Measurements from ENCODE around the gene PLA2G15.

The PLA2G15 gene, protein sequence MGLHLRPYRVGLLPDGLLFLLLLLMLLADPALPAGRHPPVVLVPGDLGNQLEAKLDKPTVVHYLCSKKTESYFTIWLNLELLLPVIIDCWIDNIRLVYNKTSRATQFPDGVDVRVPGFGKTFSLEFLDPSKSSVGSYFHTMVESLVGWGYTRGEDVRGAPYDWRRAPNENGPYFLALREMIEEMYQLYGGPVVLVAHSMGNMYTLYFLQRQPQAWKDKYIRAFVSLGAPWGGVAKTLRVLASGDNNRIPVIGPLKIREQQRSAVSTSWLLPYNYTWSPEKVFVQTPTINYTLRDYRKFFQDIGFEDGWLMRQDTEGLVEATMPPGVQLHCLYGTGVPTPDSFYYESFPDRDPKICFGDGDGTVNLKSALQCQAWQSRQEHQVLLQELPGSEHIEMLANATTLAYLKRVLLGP

GRCh38 chr16:68244903-68245853 lies at the start of gene PLA2G15:
PLA2G15 (plus strand) TSS chr16:68245373; CDS start chr16:68245427, 54 bp downstream.
- DNase-seq (ENCODE audit: low read depth), result peak; percentile 75

DNA sequence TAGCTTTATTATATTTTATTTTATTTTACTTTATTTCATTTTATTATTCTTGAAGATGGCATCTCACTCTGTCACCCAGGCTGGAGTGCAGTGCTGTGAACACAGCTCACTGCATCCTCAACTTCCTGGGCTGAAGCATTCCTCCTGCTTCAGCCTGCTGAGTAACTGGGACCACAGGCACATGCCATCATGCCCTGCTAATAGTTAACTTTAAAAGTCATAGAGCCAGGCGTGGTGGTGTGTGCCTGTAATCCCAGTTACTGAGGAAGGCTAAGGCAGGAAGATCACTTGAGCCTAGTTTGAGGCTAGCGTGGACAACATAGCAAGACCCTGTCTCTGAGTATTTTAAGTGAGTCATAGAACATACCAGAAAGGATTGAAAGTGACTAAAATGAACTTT lies 47.9 kb upstream of the PLA2G15 start:
- DNase-seq (ENCODE audit: low read depth), result no peak

GRCh38 chr16:68200088-68200783 lies 44.9 kb upstream of the PLA2G15 start:
- no peak for DNase-seq (ENCODE audit: low read depth)

GRCh38 chr16:68202091-68202519 lies 43.1 kb upstream of the PLA2G15 start:
- no peak for DNase-seq (ENCODE audit: low read depth)

DNA sequence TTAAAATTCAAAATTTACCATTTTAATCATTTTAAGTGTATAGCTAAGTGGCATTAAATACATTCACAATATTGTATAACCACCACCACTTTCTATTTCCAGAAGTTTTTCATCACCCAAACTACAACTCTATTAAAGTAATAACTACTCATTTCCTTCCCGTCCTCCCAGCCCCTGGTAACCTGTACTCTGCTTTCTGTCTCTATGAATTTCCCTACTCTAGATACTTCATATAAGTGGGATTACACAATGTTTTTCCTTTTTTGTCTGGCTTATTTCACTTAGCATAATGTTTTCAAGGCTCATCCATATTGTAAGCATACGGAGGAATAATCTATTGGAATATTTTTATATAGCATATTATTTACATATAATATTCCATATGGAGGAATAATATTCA lies 38.9 kb upstream of the PLA2G15 start:
- DNase-seq (ENCODE audit: low read depth), result no peak

DNA sequence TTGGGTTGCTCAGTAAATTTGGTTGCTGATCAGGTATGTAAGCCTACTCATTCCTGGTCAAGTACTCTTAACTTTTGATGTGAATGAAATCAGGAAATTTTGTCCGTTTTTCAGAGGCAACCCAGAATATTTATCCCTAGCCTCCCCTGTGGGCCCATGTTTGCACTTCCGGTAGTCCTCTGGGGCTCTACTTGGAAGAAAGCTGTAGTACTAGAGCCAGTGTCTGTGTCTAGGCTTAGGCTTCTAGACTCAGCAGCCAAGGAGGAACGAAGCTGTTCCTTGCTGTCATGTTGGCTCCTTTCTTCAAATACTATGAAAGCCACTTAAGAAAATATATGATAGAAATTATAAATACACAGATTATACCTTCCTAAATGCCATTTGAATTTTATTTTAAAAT lies 30.4 kb upstream of the PLA2G15 start:
- DNase-seq (ENCODE audit: low read depth), result no peak

DNA sequence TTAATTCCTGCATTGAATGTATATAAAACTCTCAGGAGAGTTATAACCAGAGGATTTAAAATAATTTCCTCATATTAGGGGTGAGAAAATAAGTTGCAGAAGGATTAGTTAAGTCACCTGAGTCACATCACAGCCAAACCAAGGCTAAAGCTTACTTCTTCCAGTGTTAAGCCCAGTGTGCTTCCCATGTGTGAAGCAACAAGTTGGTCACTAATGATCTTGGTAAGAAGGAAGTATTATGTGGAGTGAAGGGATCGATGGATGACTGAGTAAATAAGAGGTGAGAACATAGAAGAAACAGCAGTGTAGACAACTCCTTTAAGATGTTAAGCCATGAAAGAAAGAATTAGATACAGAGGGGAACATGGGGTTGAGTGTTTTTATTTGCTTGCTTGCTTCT lies 29.9 kb upstream of the PLA2G15 start:
- DNase-seq (ENCODE audit: low read depth), result no peak

DNA sequence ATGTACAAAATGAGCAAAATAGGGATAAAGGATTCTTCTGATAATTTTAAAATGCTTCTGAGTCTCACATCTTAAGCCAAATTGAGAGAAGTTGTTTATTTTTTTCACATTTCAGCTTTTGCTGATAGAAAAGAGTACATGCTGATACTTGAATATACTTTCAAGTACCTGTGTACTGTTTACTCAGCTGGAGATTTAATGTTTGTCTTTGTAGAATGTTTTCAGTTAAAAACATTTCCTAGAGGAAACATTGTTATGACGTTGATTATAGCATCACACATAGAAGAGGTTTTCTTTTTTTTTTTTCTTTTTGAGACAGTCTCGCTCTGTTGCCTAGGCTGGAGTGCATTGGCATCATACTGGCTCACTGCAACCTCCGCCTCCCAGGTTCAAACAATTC lies 28.9 kb upstream of the PLA2G15 start:
- no peak for DNase-seq (ENCODE audit: low read depth)

- no peak for DNase-seq (ENCODE audit: low read depth)
Observed at GRCh38 chr16:68217506-68217905, 27.7 kb upstream of the PLA2G15 start.

- no peak for DNase-seq (ENCODE audit: low read depth)
Observed at GRCh38 chr16:68219725-68220351, 25.3 kb upstream of the PLA2G15 start.

DNA sequence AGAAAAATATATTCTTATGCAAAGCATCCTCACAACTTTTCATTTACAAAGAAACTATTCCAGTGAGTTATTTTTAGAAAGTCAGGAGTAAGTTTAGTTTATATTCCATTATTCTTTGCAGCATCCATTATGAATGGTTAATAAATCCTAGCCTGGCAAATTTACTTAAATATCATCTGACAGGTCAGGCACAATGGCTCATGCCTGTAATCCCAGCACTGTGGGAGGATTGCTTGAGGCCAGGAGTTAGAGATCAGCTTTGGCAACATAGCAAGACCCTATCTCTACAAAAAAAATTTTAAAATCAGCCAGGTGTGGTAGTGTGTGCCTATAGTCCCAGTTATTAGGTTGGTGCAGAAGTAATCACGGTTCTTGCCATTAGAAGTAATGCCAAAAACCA lies 22.1 kb upstream of the PLA2G15 start:
- no peak for DNase-seq (ENCODE audit: low read depth)

GRCh38 chr16:68226116-68226515 lies 19.1 kb upstream of the PLA2G15 start:
- no peak for DNase-seq (ENCODE audit: low read depth)

DNA sequence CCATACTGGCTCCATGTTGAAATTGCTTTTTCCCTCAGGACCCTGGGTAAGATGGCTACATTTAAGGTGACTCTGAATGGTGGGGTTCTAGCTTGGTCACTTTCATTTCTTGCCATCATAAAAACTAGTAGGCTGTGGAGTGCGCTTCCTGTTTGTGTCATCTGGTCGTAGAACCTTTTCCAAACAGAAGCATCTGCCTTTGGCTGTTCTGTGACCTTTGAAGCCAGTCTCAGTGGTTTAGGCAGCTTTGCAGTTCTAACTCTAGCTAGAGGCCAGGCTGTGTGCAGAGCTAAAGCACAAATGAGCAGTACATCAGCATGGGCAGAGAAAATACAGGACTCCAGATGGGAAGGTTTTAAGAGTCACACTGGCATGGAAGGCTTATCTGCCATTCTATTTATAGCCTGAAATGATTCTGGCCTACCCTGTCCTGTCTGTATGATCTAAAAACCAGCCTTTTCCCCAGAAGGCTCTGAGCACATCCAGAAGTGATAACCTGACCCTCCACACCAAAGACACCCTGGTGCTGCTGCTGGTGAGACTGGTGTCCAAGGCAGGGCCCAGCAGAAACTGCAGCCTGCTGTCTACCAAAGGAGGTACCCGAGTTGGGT lies 17.9 kb upstream of the PLA2G15 start:
- DNase-seq (ENCODE audit: low read depth), result no peak

GRCh38 chr16:68227850-68228553 lies 17.2 kb upstream of the PLA2G15 start:
- no peak for DNase-seq (ENCODE audit: low read depth)

DNA sequence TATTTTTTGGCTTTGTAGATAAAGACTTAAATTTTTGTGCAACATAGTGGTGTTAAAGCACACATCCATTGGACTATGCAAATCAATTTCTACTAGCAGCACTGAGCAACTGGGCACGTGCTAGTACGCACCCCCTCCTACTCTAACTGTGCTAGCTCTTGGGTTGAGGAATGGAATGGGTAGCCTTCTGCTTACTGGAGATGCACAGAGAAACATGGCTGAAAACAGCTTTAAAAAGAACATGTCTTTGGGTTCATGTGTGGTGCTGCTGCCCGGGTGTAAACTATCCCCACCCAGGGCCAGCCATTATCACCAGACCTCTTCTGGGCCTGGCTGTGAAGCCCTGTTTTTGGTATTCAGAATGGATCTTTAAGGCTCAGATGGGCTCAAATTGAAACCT lies 16.5 kb upstream of the PLA2G15 start:
- no peak for DNase-seq (ENCODE audit: low read depth)

- no peak for DNase-seq (ENCODE audit: low read depth)
Observed at GRCh38 chr16:68229431-68230175, 15.6 kb upstream of the PLA2G15 start.

DNA sequence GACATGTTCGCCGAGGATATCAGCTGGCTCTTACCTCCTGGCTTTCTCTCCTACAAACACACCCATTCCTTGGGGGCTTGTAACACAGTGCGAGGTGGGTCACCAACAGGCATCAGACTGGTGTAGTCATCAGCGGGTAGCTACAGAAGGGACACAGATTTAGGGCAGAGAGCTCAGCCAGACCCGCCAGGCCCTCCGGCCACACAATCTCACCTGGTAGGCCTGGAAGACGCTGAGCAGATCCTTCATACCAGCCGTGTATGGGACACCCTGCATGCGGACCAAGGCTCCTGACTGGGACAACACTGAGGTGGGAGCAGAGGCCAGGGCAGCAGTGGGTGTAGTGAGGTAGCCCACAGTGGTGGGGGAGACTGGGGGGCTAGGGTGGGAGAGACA lies 15.0 kb upstream of the PLA2G15 start:
- DNase-seq (ENCODE audit: low read depth), result no peak

DNA sequence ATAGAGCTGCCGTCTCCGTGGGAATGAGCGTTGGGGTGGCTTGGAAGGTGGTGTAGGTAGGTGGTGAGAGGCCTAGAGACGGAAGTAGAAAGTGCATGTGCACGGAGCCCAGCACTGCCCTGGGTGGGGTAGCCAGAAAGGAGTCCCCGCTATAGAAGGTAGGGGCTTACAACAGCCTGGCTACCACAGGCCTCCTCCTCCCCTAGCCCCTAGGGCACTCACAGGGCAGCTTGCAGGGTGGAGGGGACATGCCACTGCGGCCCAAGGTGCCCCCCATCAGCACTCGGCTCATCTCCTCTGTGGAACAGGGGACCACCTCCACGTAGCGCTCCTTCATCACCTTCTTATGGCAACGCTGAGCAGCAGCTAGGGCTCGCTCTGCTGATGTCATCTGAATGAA lies 14.2 kb upstream of the PLA2G15 start:
- DNase-seq (ENCODE audit: low read depth), result no peak

DNA sequence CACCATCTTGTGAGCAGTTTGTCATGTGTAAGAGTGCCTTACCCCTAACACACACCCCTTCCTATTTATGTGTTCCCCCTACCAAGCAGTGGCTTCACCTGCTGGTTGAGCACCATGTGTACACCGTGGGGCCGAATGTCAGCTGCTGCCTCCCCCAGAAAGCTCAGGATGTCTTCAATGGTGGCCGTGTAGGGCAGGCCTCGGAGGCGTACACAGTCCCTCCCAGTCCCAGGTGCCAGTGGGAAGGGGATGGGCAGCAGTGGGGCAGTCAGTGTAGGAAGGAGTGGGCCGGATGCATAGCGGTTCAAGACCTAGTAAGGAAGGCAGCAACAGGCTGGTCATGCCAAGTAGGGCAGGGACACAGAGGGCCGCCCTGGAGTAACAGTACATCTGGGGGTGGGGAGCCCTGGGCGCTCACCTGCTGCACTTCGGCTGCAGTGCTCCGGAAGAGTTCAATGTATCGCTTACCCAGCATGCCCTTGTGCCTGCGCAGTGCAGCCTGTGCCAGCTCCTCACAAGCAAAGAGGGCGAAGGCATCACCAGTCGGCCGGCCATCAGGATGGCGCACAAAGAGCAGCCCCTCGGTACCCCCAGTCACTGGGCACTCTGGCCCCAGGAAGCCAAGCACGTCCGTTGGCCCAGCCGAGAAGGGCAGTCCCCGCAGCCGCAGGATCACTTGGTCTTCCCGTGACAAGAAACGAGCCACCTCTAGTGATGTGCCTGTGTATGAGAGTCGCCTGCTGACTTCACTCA lies 13.6 kb upstream of the PLA2G15 start:
- DNase-seq (ENCODE audit: low read depth), result no peak

Measured in non-pigmented ciliary epithelial cell (primary cell).